HFF-Myc (cell line): ENCODE data around the gene UNC13A.
A peak's percentile ranks its signal among the peaks of the same experiment; 100 is the strongest.

Experiments
- DNase-seq: peaks from one replicate; pipeline ENCODE4 v3.0.0-alpha.2; 2011; ENCODE audit warnings: low read depth; ENCODE audit errors: extremely low read depth
- H3K4me3 ChIP-seq: replicated peaks from 2 replicates; pipeline ENCODE4 v1.5.1; 2011; ENCODE audit warnings: low read depth, mild to moderate bottlenecking, control low read depth, low read length
- TF ChIP-seq, protein P1 (sequence below): IDR thresholded peaks from 2 replicates; pipeline ENCODE4 v1.5.1; 2012; ENCODE audit warnings: mild to moderate bottlenecking, low read depth, low read length, control low read depth; ENCODE audit errors: missing control alignments

Gene UNC13A

DNA sequence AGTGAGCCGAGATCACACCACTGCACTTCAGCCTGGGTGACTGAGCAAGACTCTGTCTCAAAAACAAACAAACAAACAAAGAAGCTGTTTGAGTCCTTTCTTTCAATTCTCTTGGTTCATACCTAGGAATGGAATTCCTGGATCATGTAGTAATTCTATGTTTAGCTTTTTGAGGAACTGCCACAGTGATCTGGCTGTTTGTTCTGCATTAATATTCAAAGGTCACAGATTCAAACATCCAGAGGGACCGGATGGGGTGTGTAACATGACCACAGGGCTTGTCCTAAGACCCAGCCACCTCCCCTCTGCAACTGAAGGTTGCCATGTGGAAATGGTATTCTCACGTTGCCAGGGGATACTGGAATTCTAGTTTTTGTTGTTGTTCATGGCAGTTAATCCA, 122.5 kb downstream of the UNC13A start:
- no peak overlapping the region for H3K4me3 ChIP-seq
- no peak for DNase-seq
- TF ChIP-seq, protein P1, sequence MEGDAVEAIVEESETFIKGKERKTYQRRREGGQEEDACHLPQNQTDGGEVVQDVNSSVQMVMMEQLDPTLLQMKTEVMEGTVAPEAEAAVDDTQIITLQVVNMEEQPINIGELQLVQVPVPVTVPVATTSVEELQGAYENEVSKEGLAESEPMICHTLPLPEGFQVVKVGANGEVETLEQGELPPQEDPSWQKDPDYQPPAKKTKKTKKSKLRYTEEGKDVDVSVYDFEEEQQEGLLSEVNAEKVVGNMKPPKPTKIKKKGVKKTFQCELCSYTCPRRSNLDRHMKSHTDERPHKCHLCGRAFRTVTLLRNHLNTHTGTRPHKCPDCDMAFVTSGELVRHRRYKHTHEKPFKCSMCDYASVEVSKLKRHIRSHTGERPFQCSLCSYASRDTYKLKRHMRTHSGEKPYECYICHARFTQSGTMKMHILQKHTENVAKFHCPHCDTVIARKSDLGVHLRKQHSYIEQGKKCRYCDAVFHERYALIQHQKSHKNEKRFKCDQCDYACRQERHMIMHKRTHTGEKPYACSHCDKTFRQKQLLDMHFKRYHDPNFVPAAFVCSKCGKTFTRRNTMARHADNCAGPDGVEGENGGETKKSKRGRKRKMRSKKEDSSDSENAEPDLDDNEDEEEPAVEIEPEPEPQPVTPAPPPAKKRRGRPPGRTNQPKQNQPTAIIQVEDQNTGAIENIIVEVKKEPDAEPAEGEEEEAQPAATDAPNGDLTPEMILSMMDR = no peak

DNA sequence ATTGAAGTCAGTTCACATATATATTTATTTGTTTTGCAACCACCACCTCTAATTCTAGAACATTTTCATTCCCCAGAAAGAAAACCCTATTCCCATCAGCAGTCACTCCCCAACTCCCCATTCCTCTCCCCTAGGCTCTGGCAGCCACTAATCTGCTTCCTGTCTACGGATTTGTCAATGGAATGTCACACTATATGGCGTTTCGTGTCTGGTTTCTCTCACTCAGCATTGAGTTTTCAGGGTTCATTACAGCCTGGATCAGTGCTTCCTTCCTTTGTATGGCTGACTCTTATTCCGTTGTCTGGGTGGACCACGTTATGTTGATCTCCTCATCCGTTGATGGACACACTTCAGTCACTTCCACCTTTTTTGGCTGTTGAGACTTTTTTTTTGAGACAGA, 123.4 kb downstream of the UNC13A start:
- TF ChIP-seq, protein P1 = no peak
- H3K4me3 ChIP-seq = no peak overlapping the region
- DNase-seq = no peak

DNA sequence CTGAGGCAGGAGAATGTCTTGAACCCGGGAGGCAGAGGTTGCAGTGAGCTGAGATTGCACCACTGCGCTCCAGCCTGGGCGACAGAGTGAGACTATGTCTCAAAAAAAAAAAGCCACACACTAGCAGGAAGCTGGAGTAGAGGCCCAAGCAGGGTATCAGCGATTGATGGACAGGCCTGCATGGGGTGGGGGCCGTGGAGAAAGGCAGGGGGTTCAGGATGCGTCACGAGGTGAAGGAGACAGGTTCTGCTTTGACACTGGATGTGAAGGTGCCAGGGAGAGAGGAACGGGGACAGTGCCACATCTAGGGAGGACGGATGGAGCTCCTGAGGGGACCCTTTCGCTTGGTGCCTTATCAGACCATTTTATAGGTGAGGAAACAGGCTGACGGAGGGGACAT, 125.6 kb downstream of the UNC13A start:
- no peak for DNase-seq
- no peak overlapping the region for H3K4me3 ChIP-seq
- TF ChIP-seq, protein P1 = no peak

DNA sequence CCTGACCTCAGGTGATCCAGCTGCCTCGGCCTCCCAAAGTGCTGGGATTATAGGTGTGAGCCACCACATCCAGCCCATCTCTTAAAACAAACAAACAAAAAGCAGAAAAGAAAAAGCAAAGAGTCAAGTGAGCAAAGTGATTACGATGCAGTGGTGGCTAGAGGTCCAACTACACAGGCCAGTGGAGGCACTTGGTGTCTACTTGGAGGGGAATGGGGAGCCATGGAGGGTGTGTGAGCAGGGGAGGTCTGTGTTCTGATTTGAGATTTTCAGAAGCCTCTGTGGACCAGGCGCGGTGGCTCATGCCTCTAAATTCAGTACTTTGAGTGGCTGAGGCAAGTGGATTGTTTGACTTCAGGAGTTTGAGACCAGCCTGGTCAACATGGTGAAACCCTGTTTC, 126.1 kb downstream of the UNC13A start:
- DNase-seq = no peak
- H3K4me3 ChIP-seq = no peak overlapping the region
- TF ChIP-seq, protein P1 = no peak

DNA sequence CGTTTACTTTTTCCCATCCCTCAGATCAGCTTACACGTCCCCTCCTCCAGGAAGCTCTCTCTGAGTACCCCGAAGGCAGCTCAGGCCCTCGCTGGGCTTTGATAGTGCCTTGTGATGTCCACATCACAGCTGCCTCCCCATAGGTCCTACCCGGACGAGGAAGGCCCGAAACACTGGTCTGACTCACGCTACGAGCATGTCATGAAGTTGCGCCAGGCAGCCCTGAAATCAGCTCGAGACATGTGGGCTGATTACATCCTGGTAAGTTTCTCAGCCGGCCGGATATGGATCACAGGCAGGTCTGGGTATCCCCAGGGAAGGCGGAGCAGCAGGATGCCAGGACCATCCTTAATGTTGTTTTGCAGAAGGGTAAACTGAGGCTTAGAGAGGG, 128.0 kb downstream of the UNC13A start:
- no peak overlapping the region for H3K4me3 ChIP-seq
- no peak for DNase-seq
- TF ChIP-seq, protein P1 = no peak

DNA sequence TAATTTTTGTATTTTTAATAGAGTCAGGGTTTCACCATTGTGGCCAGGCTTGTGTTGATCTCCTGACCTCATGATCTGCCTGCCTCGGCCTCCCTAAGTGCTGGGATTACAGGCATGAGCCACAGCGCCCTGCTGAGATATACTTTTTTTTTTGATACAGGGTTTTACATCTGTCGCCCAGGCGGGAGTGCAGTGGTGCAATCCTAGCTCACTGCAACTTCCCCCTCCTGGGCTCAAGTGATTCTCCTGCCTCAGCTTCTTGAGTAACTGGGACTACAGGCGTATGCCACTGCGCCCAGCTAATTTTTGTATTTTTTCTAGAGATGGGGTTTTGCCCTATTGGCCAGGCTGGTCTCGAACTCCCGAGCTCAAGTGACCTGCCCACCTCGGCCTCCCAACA, 130.7 kb downstream of the UNC13A start:
- TF ChIP-seq, protein P1 = no peak

DNA sequence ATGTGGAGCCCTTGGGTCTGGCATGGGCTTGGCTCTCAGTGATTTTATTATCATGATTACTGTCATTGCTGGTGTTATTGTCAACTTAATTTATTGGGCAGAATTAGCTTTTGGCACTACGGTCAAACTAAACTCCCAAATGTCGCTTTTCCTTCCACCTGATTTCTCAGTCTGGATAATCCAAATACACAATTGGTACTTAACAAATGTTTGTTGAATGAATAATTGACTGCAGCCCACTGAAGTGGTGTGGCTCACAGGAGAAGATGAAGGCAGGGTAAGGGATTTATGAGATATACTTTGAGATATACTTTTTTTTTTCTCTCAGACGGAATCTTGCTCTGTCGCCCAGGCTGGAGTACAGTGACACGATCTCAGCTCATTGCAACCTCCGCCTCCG, 131.2 kb downstream of the UNC13A start:
- TF ChIP-seq, protein P1 = no peak
- H3K4me3 ChIP-seq = peak overlapping the region; percentile 94
- DNase-seq = no peak

More for the DNA sequence above, 130.7 kb downstream of the UNC13A start:
- no peak for DNase-seq
- H3K4me3 ChIP-seq = no peak overlapping the region
